HG02973 (cell line): ENCODE data around the gene RPAIN.

Experiments
- ATAC-seq: cut with Tn5 transposase; IDR thresholded peaks from one replicate; pipeline ENCODE4 v1.9.1; 2021; ENCODE audit warnings: moderate library complexity; ENCODE audit not compliant: unreplicated experiment

Gene RPAIN

DNA sequence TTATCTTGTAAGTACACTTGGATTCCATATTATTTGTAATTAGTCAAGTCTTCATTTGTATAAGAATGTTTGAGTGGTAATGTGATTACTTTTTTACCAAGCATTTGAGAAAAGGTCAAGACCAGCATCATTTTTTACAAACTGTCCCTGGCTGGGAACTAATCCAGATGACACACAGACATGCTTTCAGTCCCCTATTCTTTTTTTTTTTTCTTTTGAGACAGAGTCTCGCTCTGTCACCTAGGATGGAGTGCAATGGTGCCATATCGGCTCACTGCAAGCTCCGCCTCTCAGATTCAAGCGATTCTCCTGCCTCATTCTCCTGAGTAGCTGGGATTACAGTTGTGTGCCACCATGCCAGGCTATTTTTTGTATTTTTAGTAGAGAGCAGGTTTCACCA lies 61.5 kb downstream of the RPAIN start:
- no peak for ATAC-seq
